ENCODE data around the gene S100PBP. TPM values are rescaled to one million over a fixed set of nuclear protein-coding genes. Genes with fewer than 3 reads are reported as not detected.

Gene S100PBP
- total and polyA plus RNA-seq, 7 donors = 3.9 to 18.1 (median 9.7) TPM

GRCh38 chr1:32806910-32807523 lies 10.4 kb upstream of the S100PBP start:
- intact Hi-C loops (cut with DNase I) = no loop called here
- WGBS, 3 donors = 75 to 84% (median 83%) methylated on average over 4 of the region's 4 CpGs
- H3K4me3 ChIP-seq = no peak overlapping the region

GRCh38 chr1:32808580-32808979 lies 8.9 kb upstream of the S100PBP start:
- H3K36me3 ChIP-seq (ENCODE audit: insufficient read depth in 1 of 2, low read depth in 1 of 2) = peaks cover 19 to 59% of the 10 kb centered on the region in 2 donors
- intact Hi-C loops (cut with DNase I) = no loop called here
- no peak overlapping the region for H3K4me3 ChIP-seq
- H3K27ac ChIP-seq = no peak overlapping the region
- DNase-seq (no peak), ATAC-seq (no peak)
- TF ChIP-seq, protein P1, sequence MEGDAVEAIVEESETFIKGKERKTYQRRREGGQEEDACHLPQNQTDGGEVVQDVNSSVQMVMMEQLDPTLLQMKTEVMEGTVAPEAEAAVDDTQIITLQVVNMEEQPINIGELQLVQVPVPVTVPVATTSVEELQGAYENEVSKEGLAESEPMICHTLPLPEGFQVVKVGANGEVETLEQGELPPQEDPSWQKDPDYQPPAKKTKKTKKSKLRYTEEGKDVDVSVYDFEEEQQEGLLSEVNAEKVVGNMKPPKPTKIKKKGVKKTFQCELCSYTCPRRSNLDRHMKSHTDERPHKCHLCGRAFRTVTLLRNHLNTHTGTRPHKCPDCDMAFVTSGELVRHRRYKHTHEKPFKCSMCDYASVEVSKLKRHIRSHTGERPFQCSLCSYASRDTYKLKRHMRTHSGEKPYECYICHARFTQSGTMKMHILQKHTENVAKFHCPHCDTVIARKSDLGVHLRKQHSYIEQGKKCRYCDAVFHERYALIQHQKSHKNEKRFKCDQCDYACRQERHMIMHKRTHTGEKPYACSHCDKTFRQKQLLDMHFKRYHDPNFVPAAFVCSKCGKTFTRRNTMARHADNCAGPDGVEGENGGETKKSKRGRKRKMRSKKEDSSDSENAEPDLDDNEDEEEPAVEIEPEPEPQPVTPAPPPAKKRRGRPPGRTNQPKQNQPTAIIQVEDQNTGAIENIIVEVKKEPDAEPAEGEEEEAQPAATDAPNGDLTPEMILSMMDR (IDR thresholded peaks at IDR 0.05) = no peak
- peaks cover 6% of the 10 kb centered on the region for H3K4me1 ChIP-seq
- H3K27me3 ChIP-seq (ENCODE audit: insufficient read depth in 3 of 3, low read length in 2 of 3) = no peaks in the 10 kb centered on the region
- no peaks in the 10 kb centered on the region for H3K9me3 ChIP-seq
- WGBS, 3 donors = 94 to 99% (median 97%) methylated on average over 4 of the region's 4 CpGs

More at GRCh38 chr1:32806910-32807523, 10.4 kb upstream of the S100PBP start:
- no peak for DNase-seq
- TF ChIP-seq, protein P1 (IDR thresholded peaks at IDR 0.05) = no peak
- Histone ChIP-seq H3K4me1 (no peaks in the 10 kb centered on the region), H3K27me3 (ENCODE audit: insufficient read depth in 3 of 3, low read length in 2 of 3) (no peaks in the 10 kb centered on the region), H3K36me3 (ENCODE audit: insufficient read depth in 1 of 2, low read depth in 1 of 2) (peaks cover 19 to 74% of the 10 kb centered on the region in 2 donors), H3K27ac (no peak overlapping the region), H3K9me3 (no peaks in the 10 kb centered on the region)
- ATAC-seq = no peak

- TF ChIP-seq, protein P1 (IDR thresholded peaks at IDR 0.05) = no peak
- H3K4me3 ChIP-seq = no peak overlapping the region
- H3K27me3 ChIP-seq (ENCODE audit: insufficient read depth in 3 of 3, low read length in 2 of 3) = no peaks in the 10 kb centered on the region
- H3K27ac ChIP-seq = no peak overlapping the region
- peaks cover 22% of the 10 kb centered on the region for H3K4me1 ChIP-seq
- ATAC-seq (no peak), DNase-seq (no peak)
- WGBS, 3 donors = 85 to 90% (median 88%) methylated on average over 5 of the region's 5 CpGs
- peaks cover 19 to 57% of the 10 kb centered on the region in 2 donors for H3K36me3 ChIP-seq (ENCODE audit: insufficient read depth in 1 of 2, low read depth in 1 of 2)
- intact Hi-C loops (cut with DNase I) = no loop called here
- H3K9me3 ChIP-seq = no peaks in the 10 kb centered on the region
Measured at GRCh38 chr1:32810358-32810757, 7.1 kb upstream of the S100PBP start.

- ATAC-seq (no peak), DNase-seq (no peak)
- H3K9me3 ChIP-seq = no peaks in the 10 kb centered on the region
- H3K36me3 ChIP-seq (ENCODE audit: insufficient read depth in 1 of 2, low read depth in 1 of 2) = peaks cover 19 to 48% of the 10 kb centered on the region in 2 donors
- H3K27me3 ChIP-seq (ENCODE audit: insufficient read depth in 3 of 3, low read length in 2 of 3) = no peaks in the 10 kb centered on the region
- no peak overlapping the region for H3K4me3 ChIP-seq
- TF ChIP-seq, protein P1 (IDR thresholded peaks at IDR 0.05) = no peak
- peaks cover 25% of the 10 kb centered on the region for H3K4me1 ChIP-seq
- H3K27ac ChIP-seq = no peak overlapping the region
- 88 to 92% (median 89%) methylated on average over 9 of the region's 9 CpGs for WGBS, 3 donors
- intact Hi-C loops (cut with DNase I) = no loop called here
Measured at GRCh38 chr1:32811265-32811664, 6.2 kb upstream of the S100PBP start.

- H3K4me3 ChIP-seq = no peak overlapping the region
- intact Hi-C loops (cut with DNase I) = no loop called here
- H3K36me3 ChIP-seq (ENCODE audit: insufficient read depth in 1 of 2, low read depth in 1 of 2) = peaks cover 12 to 42% of the 10 kb centered on the region in 2 donors
- 88 to 96% (median 92%) methylated on average over 3 of the region's 3 CpGs for WGBS, 3 donors
- TF ChIP-seq, protein P1 (IDR thresholded peaks at IDR 0.05) = no peak
- DNase-seq (no peak), ATAC-seq (no peak)
- no peak overlapping the region for H3K27ac ChIP-seq
- peaks cover 26% of the 10 kb centered on the region for H3K4me1 ChIP-seq
- no peaks in the 10 kb centered on the region for H3K27me3 ChIP-seq (ENCODE audit: insufficient read depth in 3 of 3, low read length in 2 of 3)
- H3K9me3 ChIP-seq = no peaks in the 10 kb centered on the region
Measured at GRCh38 chr1:32811917-32812316, 5.5 kb upstream of the S100PBP start.
